ENCODE results near the gene AMER3. TPM values are rescaled to one million over a fixed set of nuclear protein-coding genes. Genes with fewer than 3 reads are reported as not detected.

The AMER3 gene
- polyA plus RNA-seq, 1 of the 3 experiments (the other 2 are of a cell fraction) = under 0.01 TPM

- DNase-seq = no peak
- H2AFZ ChIP-seq (ENCODE audit: low read depth) = no peak overlapping the region
- no peaks in the 10 kb centered on the region for H3K36me3 ChIP-seq (replicated peaks in 1 of 2; ENCODE audit: control insufficient read depth in 1 of 2, insufficient read depth in 2 of 2, low read length in 1 of 2)
- no peaks in the 10 kb centered on the region for H3K4me1 ChIP-seq (ENCODE audit: control insufficient read depth in 1 of 2, insufficient read depth in 2 of 2, low read depth in 1 of 2, low read length in 1 of 2)
- H4K20me1 ChIP-seq (ENCODE audit: insufficient read depth) = no peaks in the 10 kb centered on the region
- no peak overlapping the region for H3K4me3 ChIP-seq (ENCODE audit: low read depth in 2 of 2, low read length in 1 of 2)
- WGBS (ENCODE audit: low lambda C conversion rate) = 29% methylated on average over 2 of the region's 2 CpGs
- H3K9ac ChIP-seq = no peak overlapping the region
- ChIA-PET POLR2A (no interaction called here), CTCF (interaction anchor here (0.7 to 1.5 kb wide), 3 partner anchors 83 to 419 kb away, joined by 3 read pairs; no protein-coding TSS in a partner anchor)
- H3K9me3 ChIP-seq = no peaks in the 10 kb centered on the region
- no peaks in the 10 kb centered on the region for H3F3A ChIP-seq (replicated peaks; ENCODE audit: insufficient read depth)
- H3K27me3 ChIP-seq (ENCODE audit: insufficient read depth) = no peaks in the 10 kb centered on the region
- H3K9me2 ChIP-seq = no peaks in the 10 kb centered on the region
- H3K27ac ChIP-seq (ENCODE audit: low read depth in 2 of 2, low read length in 1 of 2) = no peak overlapping the region
- TF ChIP-seq CTCF (IDR thresholded peaks at IDR 0.05) = no peak
- no peak for TF ChIP-seq FOXJ3 (CRISPR knock-in tag; IDR thresholded peaks at IDR 0.05)
- no peak for TF ChIP-seq YY1 (IDR thresholded peaks at IDR 0.05; ENCODE audit: low read depth)
- no peak for TF ChIP-seq NRF1 (IDR thresholded peaks at IDR 0.05; ENCODE audit: low read depth, low read length)
- no peak for TF ChIP-seq EP300 (IDR thresholded peaks at IDR 0.05; ENCODE audit: borderline replicate concordance in 1 of 2, low read depth in 1 of 2, low read length in 1 of 2)
- no peak for TF ChIP-seq MXI1 (IDR thresholded peaks at IDR 0.05; ENCODE audit: low read depth, low read length)
- no peak for TF ChIP-seq FOSL2 (IDR thresholded peaks at IDR 0.05; ENCODE audit: borderline replicate concordance, low read depth)
- no peak for TF ChIP-seq CHD2 (IDR thresholded peaks at IDR 0.05; ENCODE audit: low read length, partially characterized antibody)
- no peak for TF ChIP-seq IRF3 (IDR thresholded peaks at IDR 0.05; ENCODE audit: low read depth, low read length)
- no peak for TF ChIP-seq TEAD4 (IDR thresholded peaks at IDR 0.05; ENCODE audit: borderline replicate concordance, insufficient read depth)
- no peak for TF ChIP-seq NFIC (IDR thresholded peaks at IDR 0.05; ENCODE audit: borderline replicate concordance)
- no peak for TF ChIP-seq SIN3A (IDR thresholded peaks at IDR 0.05; ENCODE audit: borderline replicate concordance, low read depth, low read length)
- no peak for TF ChIP-seq TAF1 (IDR thresholded peaks at IDR 0.05; ENCODE audit: borderline replicate concordance, low read depth, low read length)
- no peak for TF ChIP-seq JUND (IDR thresholded peaks at IDR 0.05)
- TF ChIP-seq REST (IDR thresholded peaks at IDR 0.05; ENCODE audit: low read depth, low read length) = no peak
- no peak for TF ChIP-seq GABPA (IDR thresholded peaks at IDR 0.05; ENCODE audit: low read depth)
- H3K79me2 ChIP-seq (ENCODE audit: insufficient read depth) = no peaks in the 10 kb centered on the region
- H3K4me2 ChIP-seq = no peak overlapping the region
These were observed 35.0 kb downstream of the AMER3 start for GRCh38 chr2:130790312-130790711.

All from SK-N-SH (cell line).